T-helper 2 cell treated with Interferon-gamma antibody and Interleukin-4, amounts not matched to agents 5 μg/mL and 100 μg/mL, for 36 hours (primary cell): Measurements from ENCODE around the gene TMEM50B.

ENCODE experiments used
- DNase-seq: peaks from one replicate; pipeline ENCODE4 v3.0.0; 2021; ENCODE audit warnings: low spot score
- H3K27ac Mint-ChIP-seq: one replicate; pipeline ENCODE4 v1.8.0; 2021; ENCODE audit warnings: mild to moderate bottlenecking, mixed read lengths
- H3K27me3 Mint-ChIP-seq: one replicate; pipeline ENCODE4 v1.8.0; 2021; ENCODE audit warnings: low read depth, mixed read lengths
- H3K36me3 Mint-ChIP-seq: one replicate; pipeline ENCODE4 v1.8.0; 2021; ENCODE audit warnings: low read depth, mixed read lengths
- H3K4me1 Mint-ChIP-seq: one replicate; pipeline ENCODE4 v1.8.0; 2021; ENCODE audit warnings: low read depth, mixed read lengths
- H3K4me3 Mint-ChIP-seq: one replicate; pipeline ENCODE4 v1.8.0; 2022; ENCODE audit warnings: mild to moderate bottlenecking, moderate library complexity, mixed read lengths
- H3K9me3 Mint-ChIP-seq: one replicate; pipeline ENCODE4 v1.8.0; 2021; ENCODE audit warnings: mixed read lengths

TMEM50B gene

GRCh38 chr21:33406493-33406892, 73.3 kb downstream of the TMEM50B start:
- Mint-ChIP-seq H3K27ac (no peak overlapping the region), H3K4me3 (no peak overlapping the region), H3K27me3 (peaks cover 4% of the 10 kb centered on the region), H3K9me3 (no peaks in the 10 kb centered on the region), H3K4me1 (peaks cover 26% of the 10 kb centered on the region), H3K36me3 (peaks cover 6% of the 10 kb centered on the region)
- DNase-seq = no peak

- H3K27ac Mint-ChIP-seq = peak overlapping the region; percentile 55
- peaks cover 35% of the 10 kb centered on the region for H3K4me1 Mint-ChIP-seq
- peaks cover 6% of the 10 kb centered on the region for H3K36me3 Mint-ChIP-seq
- H3K27me3 Mint-ChIP-seq = peaks cover 8% of the 10 kb centered on the region
- no peaks in the 10 kb centered on the region for H3K9me3 Mint-ChIP-seq
- DNase-seq = peak; percentile 25
- H3K4me3 Mint-ChIP-seq = peak overlapping the region; percentile 90
Observed at GRCh38 chr21:33403786-33404585, 75.8 kb downstream of the TMEM50B start.

- Mint-ChIP-seq H3K4me1 (peaks cover 35% of the 10 kb centered on the region), H3K4me3 (peak within 1 kb of the TSS; percentile 90), H3K27me3 (peaks cover 8% of the 10 kb centered on the region), H3K36me3 (peaks cover 6% of the 10 kb centered on the region), H3K9me3 (no peaks in the 10 kb centered on the region), H3K27ac (peak within 1 kb of the TSS; percentile 68)
- peak; percentile 38 for DNase-seq
Observed at GRCh38 chr21:33403128-33403785, 76.5 kb downstream of the TMEM50B start, which contains the start of gene IFNGR2. Gene IFNGR2, plus strand, starts transcription at chr21:33403413. Its CDS starts 131 bp downstream, at chr21:33403544.

GRCh38 chr21:33402001-33402979, 77.5 kb downstream of the TMEM50B start:
- H3K27ac Mint-ChIP-seq = peak overlapping the region; percentile 68
- H3K27me3 Mint-ChIP-seq = peaks cover 8% of the 10 kb centered on the region
- H3K4me3 Mint-ChIP-seq = peak overlapping the region; percentile 71
- DNase-seq = no peak
- peaks cover 35% of the 10 kb centered on the region for H3K4me1 Mint-ChIP-seq
- no peaks in the 10 kb centered on the region for H3K9me3 Mint-ChIP-seq
- peaks cover 6% of the 10 kb centered on the region for H3K36me3 Mint-ChIP-seq

DNA sequence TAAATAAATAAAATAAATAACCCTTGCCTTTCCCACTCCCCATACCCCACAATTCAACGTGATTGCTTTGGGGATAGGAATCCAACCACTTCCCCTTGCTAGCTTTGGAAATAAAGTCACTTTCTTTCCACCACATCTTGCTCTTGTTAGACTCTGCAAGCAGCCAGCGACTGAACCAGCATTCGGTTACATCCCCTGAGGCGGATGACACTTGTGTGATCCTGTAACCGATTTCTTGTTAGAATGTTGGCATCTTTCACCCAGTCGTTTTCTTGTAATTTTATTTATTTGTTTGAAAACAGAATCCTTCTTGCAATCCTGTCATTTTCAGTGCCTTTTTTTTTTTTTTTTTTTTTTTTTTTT, 78.2 kb downstream of the TMEM50B start:
- Mint-ChIP-seq H3K27ac (no peak overlapping the region), H3K4me3 (no peak overlapping the region), H3K36me3 (peaks cover 6% of the 10 kb centered on the region), H3K4me1 (peaks cover 32% of the 10 kb centered on the region), H3K9me3 (no peaks in the 10 kb centered on the region), H3K27me3 (peaks cover 8% of the 10 kb centered on the region)
- DNase-seq = no peak
